Neural cell (in vitro differentiated cells): ENCODE measurements around the gene C4BPB. TPM values are rescaled to one million over a fixed set of nuclear protein-coding genes. Genes with fewer than 3 reads are reported as not detected.
"Not testable (repeated sequence)": the region's sequence is repeated elsewhere in the genome, so short reads cannot be mapped to it uniquely, and the experiment has no call there.

Source experiments
- H2AFZ ChIP-seq: fragments of 200-600, 300-800 bp; sonication (generic), shearing (Covaris generic); 2 replicates; pipeline ENCODE4 v1.6.0; 2014; ENCODE audit warnings: low read depth, mild to moderate bottlenecking, antibody characterized with exemption, low read length, moderate library complexity
- H3F3A ChIP-seq: fragments of 200-600 bp; shearing (Covaris generic); 2 replicates; pipeline ENCODE4 v1.6.1; 2016; ENCODE audit warnings: mild to moderate bottlenecking, moderate library complexity, mixed read lengths, antibody characterized with exemption, low read length; ENCODE audit not compliant: insufficient read depth, poor library complexity, severe bottlenecking
- H3K27ac ChIP-seq: fragments of 200-600, 300-800 bp; sonication (generic), shearing (Covaris generic); 2 replicates; pipeline ENCODE4 v1.5.1; 2014; ENCODE audit warnings: mild to moderate bottlenecking, low read length, moderate library complexity
- H3K27me3 ChIP-seq: fragments of 300-800, 200-600 bp; sonication (generic), shearing (Covaris generic); 2 replicates; pipeline ENCODE4 v1.6.0; 2014; ENCODE audit warnings: mild to moderate bottlenecking, low read depth, low read length, moderate library complexity; ENCODE audit not compliant: insufficient read depth
- H3K36me3 ChIP-seq: fragments of 300-800, 200-600 bp; sonication (generic), shearing (Covaris generic); 2 replicates; pipeline ENCODE4 v1.5.1; 2014; ENCODE audit warnings: mild to moderate bottlenecking, antibody characterized with exemption, low read length, moderate library complexity; ENCODE audit not compliant: insufficient read depth
- H3K4me2 ChIP-seq: fragments of 300-800, 200-600 bp; sonication (generic), shearing (Covaris generic); 2 replicates; pipeline ENCODE4 v1.6.0; 2014; ENCODE audit warnings: mild to moderate bottlenecking, low read length
- H3K4me3 ChIP-seq: fragments of 300-800, 200-600 bp; sonication (generic), shearing (Covaris generic); 2 replicates; pipeline ENCODE4 v1.5.1; 2014; ENCODE audit warnings: mild to moderate bottlenecking, low read length, moderate library complexity
- H3K79me2 ChIP-seq: fragments of 200-600 bp; shearing (Covaris generic); replicated peaks from 2 replicates; pipeline ENCODE4 v1.6.0; 2014; ENCODE audit warnings: mild to moderate bottlenecking, low read length, moderate library complexity; ENCODE audit not compliant: insufficient read depth
- H3K9ac ChIP-seq: fragments of 300-800, 200-600 bp; sonication (generic), shearing (Covaris generic); 2 replicates; pipeline ENCODE4 v1.6.1; 2016; ENCODE audit warnings: mild to moderate bottlenecking, low read length, mixed read lengths
- H3K9me2 ChIP-seq: fragments of 200-600 bp; shearing (Covaris generic); 2 replicates; pipeline ENCODE4 v1.6.1; 2016; ENCODE audit warnings: mild to moderate bottlenecking, low read length, mixed read lengths; ENCODE audit not compliant: insufficient read depth
- H3K9me3 ChIP-seq: fragments of 200-600, 300-800 bp; sonication (generic), shearing (Covaris generic); 2 replicates; pipeline ENCODE4 v1.6.1; 2016; ENCODE audit warnings: mild to moderate bottlenecking, mixed run types, low read length, moderate library complexity, mixed read lengths
- H4K20me1 ChIP-seq: fragments of 200-600 bp; shearing (Covaris generic); 2 replicates; pipeline ENCODE4 v1.6.1; 2016; ENCODE audit warnings: mild to moderate bottlenecking, mixed run types; ENCODE audit not compliant: insufficient read depth
- CTCF ChIP-seq: fragments of 450-650 bp; IDR thresholded peaks from 2 replicates; pipeline ENCODE4 v1.5.1; 2014; ENCODE audit warnings: antibody characterized with exemption, mild to moderate bottlenecking, moderate library complexity; ENCODE audit not compliant: poor library complexity, severe bottlenecking
- EP300 ChIP-seq: fragments of 450-650 bp; conservative IDR thresholded peaks from 2 replicates; pipeline ENCODE4 v1.6.1; 2014; ENCODE audit warnings: antibody characterized with exemption, mild to moderate bottlenecking, moderate library complexity; ENCODE audit not compliant: poor library complexity, severe bottlenecking
- EZH2 ChIP-seq: fragments of 200-600, 300-800 bp; shearing (Covaris generic), sonication (generic); IDR thresholded peaks from 2 replicates; pipeline ENCODE4 v1.6.1; 2014; ENCODE audit warnings: antibody characterized with exemption, low read length, borderline replicate concordance, mild to moderate bottlenecking; ENCODE audit not compliant: insufficient read depth, poor library complexity, severe bottlenecking
- MXI1 ChIP-seq: fragments of 450-650 bp; conservative IDR thresholded peaks from 2 replicates; pipeline ENCODE4 v1.6.1; 2014; ENCODE audit warnings: antibody characterized with exemption, mild to moderate bottlenecking; ENCODE audit not compliant: poor library complexity, severe bottlenecking
- POLR2AphosphoS5 ChIP-seq: IDR thresholded peaks from 2 replicates; pipeline ENCODE4 v1.6.1; 2012
- RAD21 ChIP-seq: fragments of 450-650 bp; conservative IDR thresholded peaks from 2 replicates; pipeline ENCODE4 v1.6.1; 2014; ENCODE audit warnings: antibody characterized with exemption, mild to moderate bottlenecking, moderate library complexity
- SMC3 ChIP-seq: fragments of 450-650 bp; conservative IDR thresholded peaks from 2 replicates; pipeline ENCODE4 v1.6.1; 2014; ENCODE audit warnings: antibody characterized with exemption, mild to moderate bottlenecking, moderate library complexity; ENCODE audit not compliant: poor library complexity
- TAF1 ChIP-seq: IDR thresholded peaks from 2 replicates; pipeline ENCODE4 v1.6.1; 2012; ENCODE audit warnings: low read depth
- polyA plus RNA-seq: library from polyadenylated mRNA; depleted of rRNA; stranded (reverse); fragments of >200 nt; gene quantifications from 2 replicates; pipeline ENCODE4 v1.2.3, GENCODE V29; 2014
- TF ChIP-seq, protein P1 (sequence below): IDR thresholded peaks from 2 replicates; pipeline ENCODE4 v1.6.1; 2012; ENCODE audit warnings: borderline replicate concordance

The C4BPB gene
- polyA plus RNA-seq, 1 donor from 2014 or later, result not detected

DNA sequence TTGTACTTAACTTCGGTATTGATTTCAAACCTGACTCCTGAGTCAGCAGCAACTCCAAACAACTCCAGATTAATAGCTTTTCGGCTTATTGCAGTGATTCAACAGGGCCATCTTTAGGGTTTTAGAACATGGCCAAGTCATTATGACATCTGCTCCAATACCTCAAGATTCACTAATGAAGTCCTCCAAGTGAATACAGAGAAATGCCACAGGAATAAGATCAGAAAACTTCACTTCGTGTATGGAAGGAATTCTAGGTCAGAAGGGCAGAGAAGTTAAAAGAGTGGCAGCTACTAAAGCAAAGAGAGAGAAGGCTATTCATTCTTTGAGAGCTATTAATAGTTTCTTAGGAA lies 48.5 kb upstream of the C4BPB start:
- no peaks in the 10 kb centered on the region for H3K27me3 ChIP-seq
- TF ChIP-seq EZH2, result no peak
- TF ChIP-seq, protein P1, sequence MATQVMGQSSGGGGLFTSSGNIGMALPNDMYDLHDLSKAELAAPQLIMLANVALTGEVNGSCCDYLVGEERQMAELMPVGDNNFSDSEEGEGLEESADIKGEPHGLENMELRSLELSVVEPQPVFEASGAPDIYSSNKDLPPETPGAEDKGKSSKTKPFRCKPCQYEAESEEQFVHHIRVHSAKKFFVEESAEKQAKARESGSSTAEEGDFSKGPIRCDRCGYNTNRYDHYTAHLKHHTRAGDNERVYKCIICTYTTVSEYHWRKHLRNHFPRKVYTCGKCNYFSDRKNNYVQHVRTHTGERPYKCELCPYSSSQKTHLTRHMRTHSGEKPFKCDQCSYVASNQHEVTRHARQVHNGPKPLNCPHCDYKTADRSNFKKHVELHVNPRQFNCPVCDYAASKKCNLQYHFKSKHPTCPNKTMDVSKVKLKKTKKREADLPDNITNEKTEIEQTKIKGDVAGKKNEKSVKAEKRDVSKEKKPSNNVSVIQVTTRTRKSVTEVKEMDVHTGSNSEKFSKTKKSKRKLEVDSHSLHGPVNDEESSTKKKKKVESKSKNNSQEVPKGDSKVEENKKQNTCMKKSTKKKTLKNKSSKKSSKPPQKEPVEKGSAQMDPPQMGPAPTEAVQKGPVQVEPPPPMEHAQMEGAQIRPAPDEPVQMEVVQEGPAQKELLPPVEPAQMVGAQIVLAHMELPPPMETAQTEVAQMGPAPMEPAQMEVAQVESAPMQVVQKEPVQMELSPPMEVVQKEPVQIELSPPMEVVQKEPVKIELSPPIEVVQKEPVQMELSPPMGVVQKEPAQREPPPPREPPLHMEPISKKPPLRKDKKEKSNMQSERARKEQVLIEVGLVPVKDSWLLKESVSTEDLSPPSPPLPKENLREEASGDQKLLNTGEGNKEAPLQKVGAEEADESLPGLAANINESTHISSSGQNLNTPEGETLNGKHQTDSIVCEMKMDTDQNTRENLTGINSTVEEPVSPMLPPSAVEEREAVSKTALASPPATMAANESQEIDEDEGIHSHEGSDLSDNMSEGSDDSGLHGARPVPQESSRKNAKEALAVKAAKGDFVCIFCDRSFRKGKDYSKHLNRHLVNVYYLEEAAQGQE, result no peak
- TF ChIP-seq EP300, result no peak
- TF ChIP-seq CTCF, result no peak
- TF ChIP-seq POLR2AphosphoS5, result no peak
- TF ChIP-seq MXI1, result no peak
- no peak for TF ChIP-seq TAF1
- TF ChIP-seq SMC3, result no peak
- TF ChIP-seq RAD21, result no peak
- no peak overlapping the region for H3K4me3 ChIP-seq
- H3K36me3 ChIP-seq, result no peaks in the 10 kb centered on the region
- H3K4me2 ChIP-seq, result no peak overlapping the region
- no peaks in the 10 kb centered on the region for H4K20me1 ChIP-seq
- H3K9me2 ChIP-seq, result no peaks in the 10 kb centered on the region
- no peak overlapping the region for H3K27ac ChIP-seq
- no peaks in the 10 kb centered on the region for H3K9me3 ChIP-seq
- peaks cover 4% of the 10 kb centered on the region for H3K79me2 ChIP-seq
- no peaks in the 10 kb centered on the region for H3F3A ChIP-seq
- no peak overlapping the region for H2AFZ ChIP-seq
- H3K9ac ChIP-seq, result no peak overlapping the region

DNA sequence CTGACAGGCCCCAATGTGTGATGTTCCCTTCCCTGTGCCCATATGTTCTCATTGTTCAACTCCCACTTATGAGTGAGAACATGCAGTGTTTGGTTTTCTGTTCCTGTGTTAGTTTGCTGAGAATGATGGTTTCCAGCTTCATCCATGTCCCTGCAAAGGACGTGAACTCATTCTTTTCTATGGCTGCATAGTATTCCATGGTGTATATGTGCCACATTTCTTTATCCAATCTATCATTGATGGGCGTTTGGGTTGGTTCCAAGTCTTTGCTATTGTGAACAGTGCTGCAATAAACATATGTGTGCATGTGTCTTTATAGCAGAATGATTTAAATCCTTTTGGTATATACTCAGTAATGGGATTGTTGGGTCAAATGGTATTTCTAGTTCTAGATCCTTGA lies 47.3 kb upstream of the C4BPB start:
- H3K9ac ChIP-seq, H3K4me3 ChIP-seq, H3K9me3 ChIP-seq, H3F3A ChIP-seq, H3K4me2 ChIP-seq, H3K27me3 ChIP-seq, H4K20me1 ChIP-seq, H3K9me2 ChIP-seq, H2AFZ ChIP-seq, H3K36me3 ChIP-seq, H3K27ac ChIP-seq: not testable (repeated sequence)
- H3K79me2 ChIP-seq, result peaks cover 11% of the 10 kb centered on the region

GRCh38 chr1:207045453-207045852 lies 43.2 kb upstream of the C4BPB start:
- H3F3A ChIP-seq, result peaks cover 3% of the 10 kb centered on the region
- H4K20me1 ChIP-seq, result no peaks in the 10 kb centered on the region
- TF ChIP-seq, protein P1, result no peak
- TF ChIP-seq MXI1 (no peak), EZH2 (no peak)
- H3K79me2 ChIP-seq, result peaks cover 44% of the 10 kb centered on the region
- no peak overlapping the region for H3K27ac ChIP-seq
- no peaks in the 10 kb centered on the region for H3K27me3 ChIP-seq
- H2AFZ ChIP-seq, result no peak overlapping the region
- no peaks in the 10 kb centered on the region for H3K9me3 ChIP-seq
- no peak overlapping the region for H3K9ac ChIP-seq
- H3K9me2 ChIP-seq, result no peaks in the 10 kb centered on the region
- peak overlapping the region; percentile 37 for H3K4me3 ChIP-seq
- no peak overlapping the region for H3K4me2 ChIP-seq
- H3K36me3 ChIP-seq, result peaks cover 6% of the 10 kb centered on the region
